PC-9 (cell line): ENCODE measurements around the gene DPYSL4.

ENCODE experiments used
- CTCF ChIP-seq: fragments of 200-600 bp; sonication (generic); conservative IDR thresholded peaks from 2 replicates; pipeline ENCODE4 v1.6.1; 2017; ENCODE audit warnings: mixed run types, antibody characterized with exemption, mild to moderate bottlenecking, moderate library complexity
- EZH2 ChIP-seq: fragments of 200-600 bp; sonication (generic); IDR thresholded peaks from 2 replicates; pipeline ENCODE4 v1.8.0; 2017; ENCODE audit warnings: antibody characterized with exemption, low read depth

- TF ChIP-seq CTCF (no peak), EZH2 (no peak)
These were observed 20.2 kb downstream of the DPYSL4 start for GRCh38 chr10:132206806-132207535.
